Trophoblast cell (in vitro differentiated cells and primary cell): ENCODE measurements around the gene ALPK3.

Source experiments
- DNase-seq, 2 donors: peaks; one replicate each; pipeline ENCODE4 v3.0.0-alpha.2; 2016
- H2AFZ ChIP-seq: 2 replicates; pipeline ENCODE4 v1.6.1; 2013; ENCODE audit warnings: low read length, moderate library complexity, mild to moderate bottlenecking; ENCODE audit not compliant: insufficient read depth, poor library complexity
- H2AK5ac ChIP-seq: 2 replicates; pipeline ENCODE4 v1.6.1; 2013; ENCODE audit warnings: mild to moderate bottlenecking, low read length
- H2BK120ac ChIP-seq: 2 replicates; pipeline ENCODE4 v1.6.1; 2013; ENCODE audit warnings: low read length, mild to moderate bottlenecking, moderate library complexity; ENCODE audit not compliant: insufficient read depth, poor library complexity
- H2BK12ac ChIP-seq: 2 replicates; pipeline ENCODE4 v1.6.1; 2013; ENCODE audit warnings: mild to moderate bottlenecking, low read length, moderate library complexity
- H2BK5ac ChIP-seq: 2 replicates; pipeline ENCODE4 v1.6.1; 2013; ENCODE audit warnings: low read length, low read depth, moderate library complexity, mild to moderate bottlenecking; ENCODE audit not compliant: poor library complexity
- H3K14ac ChIP-seq: 2 replicates; pipeline ENCODE4 v1.6.1; 2013; ENCODE audit warnings: mild to moderate bottlenecking, low read length
- H3K18ac ChIP-seq: 2 replicates; pipeline ENCODE4 v1.6.1; 2013; ENCODE audit warnings: mild to moderate bottlenecking, low read length
- H3K23ac ChIP-seq: 2 replicates; pipeline ENCODE4 v1.6.1; 2013; ENCODE audit warnings: low read length
- H3K27ac ChIP-seq: 2 replicates; pipeline ENCODE4 v1.5.1; 2013; ENCODE audit warnings: low read depth, mild to moderate bottlenecking, inconsistent platforms, low read length, moderate library complexity
- H3K27me3 ChIP-seq: 2 replicates; pipeline ENCODE4 v1.6.1; 2013; ENCODE audit warnings: inconsistent platforms, mild to moderate bottlenecking, low read length, moderate library complexity; ENCODE audit not compliant: insufficient read depth
- H3K36me3 ChIP-seq, 2 experiments: 1 replicate in 1 of 2; 2 replicates in 1 of 2; pipeline ENCODE4 v1.6.1; 2013; ENCODE audit warnings: low read length in 2 of 2, mild to moderate bottlenecking in 2 of 2, moderate library complexity in 1 of 2; ENCODE audit not compliant: insufficient read depth in 2 of 2, control insufficient read depth in 1 of 2
- H3K4ac ChIP-seq: 2 replicates; pipeline ENCODE4 v1.6.1; 2013; ENCODE audit warnings: low read depth, mild to moderate bottlenecking, low read length, moderate library complexity
- H3K4me1 ChIP-seq, 2 experiments: 1 replicate in 1 of 2; 2 replicates in 1 of 2; pipeline ENCODE4 v1.6.1; 2013; ENCODE audit warnings: low read length in 2 of 2, mild to moderate bottlenecking in 2 of 2, moderate library complexity in 1 of 2; ENCODE audit not compliant: insufficient read depth in 2 of 2, control insufficient read depth in 1 of 2
- H3K4me2 ChIP-seq: 2 replicates; pipeline ENCODE4 v1.6.1; 2013; ENCODE audit warnings: inconsistent platforms, mild to moderate bottlenecking, low read length, moderate library complexity
- H3K4me3 ChIP-seq: 2 replicates; pipeline ENCODE4 v1.5.1; 2013; ENCODE audit warnings: mild to moderate bottlenecking, low read depth, low read length, inconsistent platforms
- H3K79me1 ChIP-seq: one replicate; pipeline ENCODE4 v1.6.1; 2013; ENCODE audit warnings: low read length
- H3K79me2 ChIP-seq: 2 replicates; pipeline ENCODE4 v1.6.1; 2013; ENCODE audit warnings: low read length, mild to moderate bottlenecking; ENCODE audit not compliant: control insufficient read depth, insufficient read depth, poor library complexity
- H3K9ac ChIP-seq: 2 replicates; pipeline ENCODE4 v1.6.1; 2013; ENCODE audit warnings: mild to moderate bottlenecking, low read length
- H3K9me3 ChIP-seq: 2 replicates; pipeline ENCODE4 v1.6.1; 2013; ENCODE audit warnings: low read depth, mild to moderate bottlenecking, control low read depth, inconsistent platforms, low read length; ENCODE audit not compliant: insufficient read depth
- H4K12ac ChIP-seq: 2 replicates; pipeline ENCODE4 v1.6.1; 2013; ENCODE audit warnings: low read depth, mild to moderate bottlenecking, low read length, moderate library complexity
- H4K8ac ChIP-seq: 2 replicates; pipeline ENCODE4 v1.6.1; 2013; ENCODE audit warnings: low read depth, mild to moderate bottlenecking, low read length, moderate library complexity
- H4K91ac ChIP-seq: one replicate; pipeline ENCODE4 v1.6.1; 2013; ENCODE audit warnings: low read depth, mild to moderate bottlenecking, low read length, moderate library complexity
- WGBS: extraction: QIAGEN DNeasy Blood & Tissue Kit; methylation state at CpG from one replicate; pipeline ENCODE4 v1.1.7; 2013; ENCODE audit warnings: missing lambda C conversion rate; ENCODE audit not compliant: insufficient read length, insufficient coverage; ENCODE audit errors: extremely low coverage; 5-methylcytosine and 5-hydroxymethylcytosine counted together

The ALPK3 gene

GRCh38 chr15:84899750-84900149 is 82.6 kb downstream of the ALPK3 start:
- no peak overlapping the region for H4K8ac ChIP-seq
- peak overlapping the region; percentile 63 for H3K27ac ChIP-seq
- H3K14ac ChIP-seq: no peak overlapping the region
- no peak overlapping the region for H2AK5ac ChIP-seq
- no peak overlapping the region for H3K23ac ChIP-seq
- H3K36me3 ChIP-seq: no peaks in the 10 kb centered on the region
- no peak overlapping the region for H3K9ac ChIP-seq
- H3K4me3 ChIP-seq: no peak overlapping the region
- DNase-seq: no peak
- H2BK12ac ChIP-seq: peak overlapping the region; percentile 89
- H3K9me3 ChIP-seq: no peaks in the 10 kb centered on the region
- peaks cover 5% of the 10 kb centered on the region for H3K79me1 ChIP-seq
- no peaks in the 10 kb centered on the region for H3K27me3 ChIP-seq
- H3K4me2 ChIP-seq: no peak overlapping the region
- no peak overlapping the region for H2BK5ac ChIP-seq
- H3K4me1 ChIP-seq: peaks cover 19 to 22% of the 10 kb centered on the region in 2 experiments
- WGBS: no CpG with 5 or more reads among the region's 7 CpGs
- no peak overlapping the region for H4K12ac ChIP-seq
- no peak overlapping the region for H2BK120ac ChIP-seq
- no peak overlapping the region for H3K18ac ChIP-seq
- H4K91ac ChIP-seq: peak overlapping the region; percentile 84
- H3K79me2 ChIP-seq: no peaks in the 10 kb centered on the region
- H3K4ac ChIP-seq: no peak overlapping the region
- H2AFZ ChIP-seq: no peak overlapping the region

- no peak overlapping the region for H2AFZ ChIP-seq
- no peak overlapping the region for H2BK12ac ChIP-seq
- no peak overlapping the region for H3K4me3 ChIP-seq
- no peak overlapping the region for H3K14ac ChIP-seq
- no peak for DNase-seq
- H3K27me3 ChIP-seq: no peaks in the 10 kb centered on the region
- peaks cover 3% of the 10 kb centered on the region for H3K9me3 ChIP-seq
- no peak overlapping the region for H4K8ac ChIP-seq
- H3K9ac ChIP-seq: no peak overlapping the region
- no peak overlapping the region for H3K4ac ChIP-seq
- H4K12ac ChIP-seq: no peak overlapping the region
- peaks cover 11% of the 10 kb centered on the region for H3K79me1 ChIP-seq
- H2BK120ac ChIP-seq: no peak overlapping the region
- H2AK5ac ChIP-seq: no peak overlapping the region
- H3K27ac ChIP-seq: no peak overlapping the region
- H3K4me1 ChIP-seq: peaks cover 15 to 21% of the 10 kb centered on the region in 2 experiments
- H3K23ac ChIP-seq: no peak overlapping the region
- no peak overlapping the region for H3K4me2 ChIP-seq
- WGBS: no CpG with 5 or more reads among the region's 2 CpGs
- H3K79me2 ChIP-seq: no peaks in the 10 kb centered on the region
- no peaks in the 10 kb centered on the region for H3K36me3 ChIP-seq
- no peak overlapping the region for H4K91ac ChIP-seq
- H2BK5ac ChIP-seq: no peak overlapping the region
- no peak overlapping the region for H3K18ac ChIP-seq
These were observed 84.4 kb downstream of the ALPK3 start for GRCh38 chr15:84901540-84901939.

GRCh38 chr15:84903751-84904150 is 86.6 kb downstream of the ALPK3 start:
- no peak overlapping the region for H3K23ac ChIP-seq
- H3K18ac ChIP-seq: peak overlapping the region; percentile 32
- H3K4me1 ChIP-seq: peaks cover 19 to 22% of the 10 kb centered on the region in 2 experiments
- H3K4me2 ChIP-seq: no peak overlapping the region
- no CpG with 5 or more reads among the region's 2 CpGs for WGBS
- H3K36me3 ChIP-seq: no peaks in the 10 kb centered on the region
- no peak overlapping the region for H2AFZ ChIP-seq
- no peak overlapping the region for H3K9ac ChIP-seq
- no peaks in the 10 kb centered on the region for H3K27me3 ChIP-seq
- no peaks in the 10 kb centered on the region for H3K79me2 ChIP-seq
- no peak for DNase-seq
- no peak overlapping the region for H3K4me3 ChIP-seq
- peak overlapping the region; percentile 16 for H3K27ac ChIP-seq
- peaks cover 3% of the 10 kb centered on the region for H3K9me3 ChIP-seq
- no peak overlapping the region for H4K12ac ChIP-seq
- H3K4ac ChIP-seq: no peak overlapping the region
- peak overlapping the region; percentile 25 for H3K14ac ChIP-seq
- no peak overlapping the region for H2AK5ac ChIP-seq
- peak overlapping the region; percentile 29 for H2BK12ac ChIP-seq
- peaks cover 15% of the 10 kb centered on the region for H3K79me1 ChIP-seq
- H4K8ac ChIP-seq: peak overlapping the region; percentile 15
- H2BK5ac ChIP-seq: no peak overlapping the region
- H4K91ac ChIP-seq: peak overlapping the region; percentile 59
- H2BK120ac ChIP-seq: peak overlapping the region; percentile 24

DNA sequence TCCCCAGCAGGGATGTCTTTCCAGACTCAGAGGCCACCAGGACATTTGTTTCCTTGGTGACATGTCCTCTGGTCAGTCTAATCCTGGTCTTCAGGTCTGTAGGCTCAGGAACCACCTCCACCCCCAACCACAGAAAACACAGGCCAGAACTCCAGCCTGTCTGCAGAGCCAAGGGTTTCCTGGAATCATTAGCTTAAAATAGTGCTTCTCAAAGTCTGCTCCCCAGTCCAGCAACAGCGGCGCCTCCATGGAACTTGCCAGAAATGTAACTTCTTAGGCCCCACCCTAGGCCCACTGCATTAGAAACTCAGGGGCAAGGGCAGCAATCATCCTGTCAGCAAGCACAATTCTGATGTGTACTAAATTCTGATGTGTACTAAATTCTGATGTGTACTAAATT is 87.3 kb downstream of the ALPK3 start:
- DNase-seq: no peak
- Histone ChIP-seq H3K9ac (no peak overlapping the region), H3K36me3 (no peaks in the 10 kb centered on the region), H3K14ac (peak overlapping the region; percentile 15), H2AFZ (no peak overlapping the region), H2AK5ac (no peak overlapping the region), H2BK120ac (no peak overlapping the region), H3K4me1 (peaks cover 19 to 21% of the 10 kb centered on the region in 2 experiments), H4K8ac (peak overlapping the region; percentile 11), H3K27me3 (no peaks in the 10 kb centered on the region), H3K4me3 (no peak overlapping the region), H3K23ac (no peak overlapping the region), H3K4me2 (no peak overlapping the region), H4K91ac (peak overlapping the region; percentile 59), H2BK5ac (no peak overlapping the region), H3K79me1 (peaks cover 15% of the 10 kb centered on the region), H2BK12ac (peak overlapping the region; percentile 29), H3K18ac (no peak overlapping the region), H3K79me2 (no peaks in the 10 kb centered on the region), H3K4ac (no peak overlapping the region), H3K27ac (peak overlapping the region; percentile 16), H3K9me3 (peaks cover 3% of the 10 kb centered on the region), H4K12ac (no peak overlapping the region)
- WGBS: no CpG with 5 or more reads among the region's 2 CpGs
